Inferior parietal cortex (tissue), 1 donor: ENCODE data around the gene SMAD9.

ENCODE experiments used
- DNase-seq: peaks from one replicate; pipeline ENCODE4 v3.0.0-alpha.2; 2016; ENCODE audit errors: extremely low spot score

The SMAD9 gene

DNA sequence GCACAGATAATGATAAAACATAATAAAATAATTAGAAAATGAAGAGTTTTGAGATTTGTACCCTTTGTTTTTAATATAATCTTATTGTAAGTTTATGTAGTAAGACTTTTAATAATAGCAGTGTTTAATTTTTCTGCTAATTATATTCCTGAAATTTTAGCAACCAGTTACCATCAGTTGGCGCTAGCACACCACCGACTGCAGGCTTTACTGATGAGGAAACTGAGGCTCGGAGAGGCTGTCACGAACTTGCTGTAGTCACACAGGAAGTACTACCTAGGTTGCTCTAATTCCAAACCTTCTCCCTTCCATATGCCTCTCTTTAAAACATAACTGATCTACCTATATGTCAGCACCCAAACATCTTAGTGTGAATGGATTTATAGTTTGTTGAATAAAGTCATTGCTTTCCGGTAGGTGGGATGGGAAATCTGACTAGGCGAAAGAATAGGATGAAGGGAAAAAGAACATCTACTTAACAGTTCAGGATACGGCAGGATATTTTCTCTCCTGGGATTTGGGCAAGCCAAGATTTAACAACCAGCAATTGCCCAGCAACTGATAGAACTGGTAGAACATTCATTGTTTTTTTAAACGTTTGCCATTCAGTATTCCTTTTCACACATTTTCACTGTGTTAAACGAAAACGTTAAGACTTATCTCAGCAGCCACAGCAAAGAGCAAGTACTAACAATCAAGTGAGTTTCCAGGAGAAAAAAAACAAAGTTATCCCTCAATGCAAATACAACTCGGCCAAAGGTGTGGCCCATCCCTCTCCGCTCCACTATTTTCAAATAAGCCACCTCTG, 101.8 kb downstream of the SMAD9 start:
- no peak for DNase-seq

DNA sequence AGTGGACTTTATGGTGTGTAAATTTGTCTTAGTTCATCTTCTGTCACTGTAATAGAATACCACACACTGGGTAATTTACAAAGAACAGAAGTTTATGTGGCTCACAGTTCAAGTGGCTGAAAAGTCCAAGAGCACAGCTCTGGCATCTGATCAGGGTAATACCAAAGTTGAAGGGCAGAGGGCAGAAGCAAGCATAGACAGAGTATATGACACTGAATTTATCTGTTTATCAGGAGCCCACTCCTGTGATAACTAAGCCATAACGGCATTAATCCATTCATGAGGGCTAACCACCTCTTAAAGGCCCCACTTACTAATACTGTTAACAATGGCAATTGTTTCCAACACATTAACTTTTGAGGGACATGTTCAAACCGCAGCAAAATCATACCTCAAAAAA, 105.0 kb downstream of the SMAD9 start:
- no peak for DNase-seq

- no peak for DNase-seq
Measured at GRCh38 chr13:36814465-36814864, 105.6 kb downstream of the SMAD9 start.

DNA sequence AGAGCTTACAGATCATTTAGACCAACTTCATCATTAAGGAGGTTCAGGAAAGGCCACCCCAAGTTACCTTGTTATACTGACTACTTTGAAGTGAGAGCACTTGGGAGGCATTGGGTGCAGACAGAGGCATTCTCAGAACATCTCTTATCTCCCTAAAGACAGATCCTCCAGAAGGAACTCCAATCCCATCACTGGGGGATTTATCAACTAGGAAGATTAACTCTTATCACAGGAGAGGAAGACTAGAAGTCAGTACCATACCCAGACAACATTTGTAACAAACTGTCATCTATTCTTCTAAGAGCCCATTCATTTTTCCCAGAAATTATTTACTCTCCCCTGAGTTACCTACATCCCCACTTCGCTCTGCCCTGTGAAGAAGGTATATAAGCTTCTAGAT, 106.8 kb downstream of the SMAD9 start:
- DNase-seq: no peak

DNA sequence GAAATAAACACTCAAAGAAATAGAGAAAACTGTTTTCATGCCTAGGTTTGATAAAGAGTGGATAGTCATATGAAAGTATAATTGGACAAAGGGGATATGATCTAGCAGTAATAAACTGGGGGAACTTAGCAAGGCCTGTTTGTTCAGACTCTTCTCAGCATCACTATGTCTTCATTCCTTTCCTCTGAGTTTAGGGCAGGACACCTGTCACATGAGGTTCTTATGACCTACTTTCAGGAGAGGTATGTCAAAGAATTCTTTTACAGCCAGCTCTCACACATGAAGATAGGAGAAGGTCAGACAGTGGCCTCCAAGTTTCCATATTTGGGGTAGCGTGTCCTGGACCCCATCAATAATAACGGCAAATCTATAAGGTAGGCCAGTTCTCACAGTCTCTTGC, 112.4 kb downstream of the SMAD9 start:
- DNase-seq: no peak

GRCh38 chr13:36806102-36806501, 113.9 kb downstream of the SMAD9 start:
- DNase-seq: no peak

DNA sequence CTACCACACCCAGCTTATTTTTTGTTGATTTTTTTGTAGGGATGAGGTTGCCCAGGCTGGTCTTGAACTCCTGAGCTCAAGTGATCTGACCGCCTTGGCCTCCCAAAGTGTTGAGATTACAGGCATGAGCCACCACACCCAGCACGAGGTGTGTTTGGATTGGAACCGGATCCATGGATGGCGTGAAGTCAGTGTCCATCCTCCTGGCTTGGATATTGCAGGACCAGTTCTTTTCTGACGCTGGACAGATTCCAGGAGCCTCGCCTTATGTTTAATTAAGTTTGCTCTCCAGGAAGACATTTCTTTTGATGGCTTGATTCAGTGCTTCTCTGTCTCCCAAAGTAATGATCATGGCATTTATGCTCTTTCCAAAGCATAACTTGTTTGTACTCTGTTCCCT, 115.5 kb downstream of the SMAD9 start:
- no peak for DNase-seq

- DNase-seq: no peak
Measured at GRCh38 chr13:36801035-36801434, 119.0 kb downstream of the SMAD9 start.

DNA sequence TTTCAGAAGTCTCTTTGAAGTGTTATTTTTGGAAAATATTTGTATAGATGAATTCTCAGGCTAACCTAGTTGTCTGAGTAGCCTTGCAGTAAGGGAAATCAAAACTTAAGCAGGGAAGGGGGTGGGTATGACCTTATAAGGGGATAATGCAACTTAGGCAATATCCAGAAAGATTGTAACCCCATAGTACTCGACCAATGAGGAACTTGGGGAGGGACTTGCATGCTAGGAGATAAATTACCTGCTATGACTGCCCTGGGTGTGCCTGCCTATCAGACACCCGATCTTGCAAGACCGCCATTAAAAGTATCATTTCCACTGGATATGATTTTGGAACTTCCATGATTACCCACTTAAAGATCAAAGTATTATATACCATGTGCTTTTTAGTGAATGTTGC, 124.0 kb downstream of the SMAD9 start:
- no peak for DNase-seq

DNA sequence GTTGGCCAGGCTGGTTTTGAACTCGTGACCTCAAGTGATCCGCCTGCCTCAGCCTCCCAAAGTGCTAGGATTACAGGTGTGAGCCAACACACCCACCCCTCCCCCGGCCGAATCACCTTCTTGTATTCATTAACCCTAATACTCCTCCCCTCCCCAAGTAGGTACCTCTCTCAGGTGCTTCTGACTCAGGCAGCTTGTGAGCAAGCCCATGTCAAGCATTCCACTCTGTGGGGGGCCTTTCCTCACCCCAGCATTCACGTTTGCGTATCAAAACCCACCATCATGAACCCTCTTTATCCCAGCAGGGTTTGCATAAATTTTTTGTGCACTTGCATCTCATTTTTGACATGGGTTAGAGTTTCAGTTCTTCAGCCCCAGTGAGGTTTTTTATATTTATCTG, 124.6 kb downstream of the SMAD9 start:
- no peak for DNase-seq
